HG02798 (cell line): ENCODE results near the gene SYT1.

ENCODE experiments used
- ATAC-seq: cut with Tn5 transposase; IDR thresholded peaks from one replicate; pipeline ENCODE4 v1.9.1; 2021; ENCODE audit warnings: mild to moderate bottlenecking; ENCODE audit not compliant: unreplicated experiment, poor library complexity

Gene SYT1

DNA sequence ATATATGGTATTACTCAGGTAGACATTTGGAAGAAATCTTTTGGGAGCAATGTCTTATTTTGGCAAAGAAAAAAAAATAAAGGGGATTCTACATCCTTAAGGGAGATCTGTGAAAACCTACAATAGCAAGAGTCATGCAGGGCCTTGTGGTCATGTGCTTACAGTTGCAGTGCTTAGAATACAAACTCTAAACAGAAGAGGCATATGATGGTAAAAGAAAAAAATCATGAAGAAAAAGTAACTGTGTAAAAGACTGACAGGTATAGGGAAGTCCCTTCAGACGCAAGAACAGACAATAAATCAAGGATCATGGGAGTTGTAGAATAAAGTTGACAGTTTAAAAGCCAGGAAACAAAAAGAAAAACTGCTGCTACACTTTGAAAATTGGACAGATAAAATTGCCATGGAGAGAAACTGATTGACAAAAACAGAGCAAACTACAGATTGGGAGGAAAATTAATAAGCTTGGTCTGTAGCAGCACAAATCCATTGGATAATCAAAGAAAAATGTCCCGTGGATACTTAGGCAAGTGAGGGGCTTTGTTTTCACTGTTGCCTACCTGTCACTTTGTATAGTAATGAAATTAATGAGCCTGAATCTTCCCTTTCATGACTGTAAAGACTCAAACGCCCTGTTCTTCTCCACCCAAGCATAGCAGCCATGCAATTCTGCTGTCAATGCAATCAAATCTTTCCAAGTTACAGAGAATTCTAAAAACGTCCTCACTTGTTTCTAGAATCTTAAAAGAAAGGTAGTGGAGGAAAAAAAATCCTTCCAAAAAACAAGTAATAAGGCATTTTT lies 402.0 kb downstream of the SYT1 start:
- ATAC-seq: no peak

DNA sequence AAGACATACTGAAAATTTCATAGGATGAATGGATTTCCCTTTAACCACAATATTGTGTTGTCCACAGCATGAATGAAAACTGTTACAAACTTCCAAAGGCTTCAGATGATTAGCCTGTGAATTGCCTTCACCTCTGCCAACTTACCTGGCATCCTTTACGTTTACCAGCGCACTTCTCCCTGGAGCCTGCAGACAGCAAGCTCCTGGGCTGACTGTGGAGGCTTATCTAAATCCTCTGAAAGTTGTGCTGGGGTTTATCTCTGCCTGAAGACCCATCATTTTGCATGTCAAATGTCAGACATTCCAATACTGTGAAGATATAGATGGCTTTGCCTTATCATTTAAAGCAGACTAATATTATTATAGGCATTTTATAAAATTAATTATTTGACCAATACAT lies 403.0 kb downstream of the SYT1 start:
- no peak for ATAC-seq

DNA sequence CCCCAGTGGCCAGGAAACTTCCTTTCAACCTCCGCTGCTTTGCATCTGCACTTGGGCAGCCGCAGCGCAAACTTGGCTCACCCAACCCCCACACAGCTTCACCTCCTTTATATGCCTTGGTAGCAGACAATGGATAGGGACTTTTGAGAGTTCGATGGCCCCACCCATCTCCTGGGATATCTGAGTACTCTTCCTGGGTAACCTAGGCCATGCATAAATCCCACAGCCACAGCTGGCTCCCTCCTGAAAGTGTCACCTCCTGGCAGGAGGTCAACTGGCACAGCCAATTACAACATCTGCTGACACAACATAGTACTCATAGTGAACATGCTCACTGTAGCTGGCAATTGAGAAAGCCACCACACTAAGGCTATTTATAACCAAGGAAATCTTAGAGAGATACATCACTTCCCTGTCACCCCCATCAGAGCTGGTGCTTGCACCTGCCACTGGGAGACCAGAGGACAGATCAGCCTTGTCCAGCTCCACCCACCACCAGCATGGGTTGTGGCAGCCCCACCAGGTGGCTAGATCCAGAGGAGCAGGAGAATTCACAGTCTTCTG lies 410.0 kb downstream of the SYT1 start:
- ATAC-seq: peak; percentile 42

DNA sequence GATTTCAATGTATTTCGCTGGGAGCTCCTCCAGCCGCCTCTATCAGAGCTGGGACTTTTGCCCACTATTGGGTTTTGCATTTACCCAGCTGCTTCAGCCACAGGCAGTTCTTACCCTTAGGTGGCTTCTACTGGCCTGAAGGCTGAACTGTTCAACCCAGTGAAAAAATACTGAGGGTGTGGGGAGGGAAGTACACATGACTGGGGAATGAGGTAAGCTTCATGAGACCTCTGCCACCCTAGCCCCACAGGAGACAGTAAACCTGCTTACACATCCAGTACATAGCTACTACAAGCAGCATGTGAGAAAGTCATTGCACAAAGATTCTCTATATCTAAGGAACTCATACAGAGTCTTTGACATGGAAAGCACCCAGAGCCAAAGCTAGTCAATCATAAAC lies 411.1 kb downstream of the SYT1 start:
- no peak for ATAC-seq

DNA sequence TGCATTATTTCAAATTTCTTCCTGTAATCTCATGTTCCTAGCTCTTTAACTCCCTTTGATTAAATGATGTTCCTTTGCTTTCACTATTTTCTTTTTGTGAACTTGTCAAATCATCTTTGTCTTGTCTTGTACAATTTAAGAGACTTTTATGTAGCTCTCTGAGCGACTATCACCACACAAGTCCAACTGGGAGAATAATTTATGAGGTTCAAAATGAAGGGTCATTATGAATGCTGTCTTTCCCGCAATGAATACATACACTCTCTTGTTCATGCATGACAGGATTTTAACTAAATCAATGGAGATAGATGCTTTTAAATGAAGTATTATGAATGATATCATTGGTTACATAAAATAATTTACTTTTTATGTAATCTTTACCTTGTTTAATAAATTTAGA lies 418.8 kb downstream of the SYT1 start:
- ATAC-seq: no peak

DNA sequence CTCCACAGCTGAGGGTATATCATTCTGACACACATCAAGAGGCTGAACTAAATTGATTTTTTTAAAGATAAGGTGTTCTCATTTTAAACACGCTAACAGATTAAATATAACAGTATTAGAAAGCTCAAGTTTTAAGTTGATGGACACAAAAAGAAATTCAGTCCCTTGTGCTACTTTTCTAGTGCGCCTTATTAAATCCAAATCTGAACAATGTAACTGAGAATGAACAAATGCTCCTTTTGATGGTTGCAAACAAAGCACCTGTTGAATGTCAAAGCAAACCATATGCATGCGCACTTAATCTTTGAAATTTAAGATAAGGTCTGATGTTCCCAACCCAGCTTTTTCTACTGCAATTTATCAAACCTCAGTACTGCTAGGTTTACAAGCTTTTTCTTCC lies 424.3 kb downstream of the SYT1 start:
- ATAC-seq: no peak

DNA sequence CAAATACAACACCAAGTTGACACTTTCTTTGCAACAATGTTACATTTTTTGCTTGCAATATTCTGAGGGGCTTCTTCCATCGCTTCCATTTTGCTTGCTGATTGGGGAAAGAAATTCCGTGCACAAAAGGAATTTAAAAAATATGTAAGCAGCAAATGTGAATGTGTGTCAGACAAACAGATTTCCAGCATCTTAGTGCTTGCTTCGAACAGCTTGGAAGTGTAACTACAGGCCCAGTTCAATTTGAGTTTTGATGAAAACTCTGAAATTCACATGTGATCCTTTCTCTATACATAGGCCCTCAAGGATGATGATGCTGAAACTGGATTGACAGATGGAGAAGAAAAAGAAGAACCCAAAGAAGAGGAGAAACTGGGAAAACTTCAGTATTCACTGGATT lies 427.1 kb downstream of the SYT1 start:
- ATAC-seq: no peak

DNA sequence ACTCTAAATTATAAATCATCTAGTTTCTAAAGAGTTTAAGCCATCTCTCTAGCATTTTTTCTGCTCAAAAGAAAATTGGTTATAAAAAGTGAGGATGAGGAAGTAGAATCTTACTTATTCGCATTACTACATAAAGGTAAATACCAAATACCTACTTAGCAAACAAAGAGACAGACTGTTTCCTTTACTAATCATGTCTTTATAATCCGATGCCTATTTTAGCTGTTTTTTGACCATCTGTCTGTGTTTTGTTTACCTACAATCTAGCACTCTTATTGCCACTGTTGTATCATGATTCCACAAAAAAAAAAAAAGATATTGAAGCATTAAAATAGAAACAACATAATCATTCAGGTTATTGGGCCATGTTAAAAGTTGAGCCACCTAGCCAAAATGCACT lies 430.0 kb downstream of the SYT1 start:
- ATAC-seq: no peak

DNA sequence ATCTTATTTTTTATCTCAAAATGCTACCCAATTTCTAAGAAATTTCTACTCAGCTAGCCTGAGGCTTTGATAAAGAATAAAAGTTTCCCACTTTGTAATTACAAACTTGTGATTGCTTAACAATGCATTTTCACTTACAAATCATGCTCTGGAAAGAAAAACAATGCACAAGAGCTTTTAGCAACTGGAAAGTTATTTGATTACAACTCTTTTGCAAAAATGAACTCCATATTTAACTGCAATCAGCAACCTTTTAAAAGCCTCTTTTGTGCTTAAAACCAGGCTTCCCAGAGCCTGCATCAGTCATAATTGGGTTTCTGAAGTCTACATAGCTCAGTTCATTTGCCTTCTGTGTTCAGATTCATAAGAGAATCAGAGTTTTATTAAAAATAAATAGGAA lies 431.0 kb downstream of the SYT1 start:
- no peak for ATAC-seq

DNA sequence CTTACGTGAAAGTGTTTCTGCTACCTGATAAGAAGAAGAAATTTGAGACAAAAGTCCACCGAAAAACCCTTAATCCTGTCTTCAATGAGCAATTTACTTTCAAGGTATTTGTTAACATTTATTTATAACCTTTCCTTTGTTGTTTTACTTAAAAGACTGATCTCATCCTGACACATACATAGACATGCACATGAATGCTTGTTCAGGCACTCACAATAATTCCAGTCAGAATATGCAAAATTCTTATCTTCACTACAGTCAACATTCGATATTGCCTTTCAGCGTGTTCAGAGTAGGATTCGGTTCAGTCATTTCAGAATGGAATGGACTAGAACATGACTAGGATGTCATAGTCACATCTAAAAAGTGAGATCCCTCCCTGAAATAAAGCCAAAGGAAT lies 431.6 kb downstream of the SYT1 start:
- no peak for ATAC-seq

DNA sequence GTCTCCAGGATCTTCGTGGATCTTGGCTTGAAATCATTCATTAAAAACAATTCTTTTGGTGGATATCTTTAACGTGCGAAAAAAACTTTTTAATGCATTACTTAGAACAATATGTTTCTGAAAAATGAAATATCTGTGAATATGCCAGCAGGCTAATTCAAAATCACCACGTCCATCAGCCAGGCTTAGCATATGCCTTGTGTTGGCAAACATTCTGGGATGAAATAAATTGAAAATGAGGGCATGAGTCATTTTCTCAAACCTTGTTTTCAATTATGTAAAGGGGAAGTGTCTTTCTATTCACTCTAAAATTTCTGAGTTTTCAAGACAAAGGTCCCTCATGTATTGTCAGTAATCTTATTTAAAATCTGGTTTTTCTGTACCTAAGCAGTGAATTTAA lies 432.3 kb downstream of the SYT1 start:
- no peak for ATAC-seq

DNA sequence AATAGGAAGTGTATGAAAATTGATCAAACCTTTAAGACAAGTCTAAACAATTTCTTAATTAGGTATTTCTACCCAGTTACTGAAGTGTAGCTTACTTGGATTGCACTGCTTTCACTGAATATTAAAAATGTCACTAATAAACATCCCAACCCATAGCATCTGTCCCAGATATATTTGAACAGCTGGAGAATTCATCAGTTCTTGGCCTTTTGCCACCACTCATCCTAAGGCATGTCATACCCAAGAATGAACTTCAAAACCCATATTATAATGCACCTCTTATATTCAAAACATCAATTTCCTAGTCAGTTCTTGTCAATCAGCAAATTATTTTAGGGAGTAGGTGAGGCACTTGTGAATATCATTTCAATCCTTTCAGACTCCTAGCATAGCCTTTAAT lies 433.9 kb downstream of the SYT1 start:
- no peak for ATAC-seq

DNA sequence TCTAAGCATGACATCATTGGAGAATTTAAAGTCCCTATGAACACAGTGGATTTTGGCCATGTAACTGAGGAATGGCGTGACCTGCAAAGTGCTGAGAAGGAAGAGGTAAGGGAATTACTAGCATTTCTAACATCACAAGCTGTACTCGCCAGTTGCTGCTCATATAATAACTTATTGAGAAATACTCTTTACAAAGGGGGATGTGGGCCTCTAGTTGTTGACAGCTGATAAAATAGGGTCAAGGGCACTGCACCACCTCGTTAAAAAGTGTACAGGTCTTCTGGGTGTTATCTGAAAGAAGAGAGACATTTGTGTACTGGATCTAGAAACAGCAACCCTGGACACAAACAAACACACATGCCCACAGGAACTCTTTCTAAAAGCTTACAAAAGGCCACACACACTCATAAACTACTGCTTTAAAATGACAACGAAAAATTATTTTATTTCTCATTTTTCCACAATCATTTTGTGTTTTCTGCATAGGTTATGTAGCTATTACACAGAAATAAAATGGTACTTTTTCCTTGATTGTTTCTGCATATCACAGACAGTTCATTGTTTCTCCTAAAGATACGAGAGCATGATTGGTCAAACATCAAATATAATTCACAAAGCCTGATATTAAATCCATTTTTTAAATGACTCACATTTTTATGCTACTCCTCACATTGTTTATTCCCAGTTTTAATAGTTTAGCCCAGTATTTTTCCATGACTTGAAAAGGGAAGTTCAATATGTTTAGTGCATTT lies 435.0 kb downstream of the SYT1 start:
- ATAC-seq: no peak

DNA sequence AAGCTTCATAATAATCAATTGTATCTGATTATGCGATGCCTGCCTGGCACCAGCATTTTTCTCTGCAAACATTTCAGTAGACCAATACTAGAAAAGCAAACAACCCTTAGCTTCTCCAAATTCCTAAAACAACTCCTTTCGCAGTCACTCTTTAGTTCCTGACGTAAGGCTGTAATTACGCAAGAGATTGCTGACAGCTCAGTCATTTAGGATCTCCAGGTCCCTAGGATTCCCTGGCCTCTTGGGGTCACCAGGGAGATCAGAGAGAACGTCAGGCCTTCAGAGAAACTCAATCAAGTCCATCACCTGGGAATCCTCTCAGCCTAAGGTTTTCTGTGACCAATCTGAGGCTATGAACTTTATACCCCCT lies 435.6 kb downstream of the SYT1 start:
- ATAC-seq: no peak

DNA sequence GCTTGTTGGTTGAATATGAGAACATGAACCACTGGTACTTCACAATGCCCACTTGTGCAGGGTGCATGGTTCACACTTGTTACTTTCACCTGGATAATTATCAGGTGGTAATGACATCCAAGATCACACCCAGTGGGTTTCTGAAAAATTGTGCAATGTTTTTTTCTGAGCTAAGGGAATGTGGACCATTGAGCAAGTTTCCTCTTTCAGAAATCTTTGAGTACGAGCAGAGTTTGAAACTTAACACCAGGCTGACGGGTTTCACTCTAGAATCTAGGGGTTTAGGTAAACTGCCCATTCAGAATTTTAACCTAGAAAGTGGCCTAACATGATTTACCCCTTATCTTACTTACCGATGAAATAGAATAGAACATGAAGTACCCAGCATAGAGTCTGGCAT lies 436.6 kb downstream of the SYT1 start:
- ATAC-seq: no peak

DNA sequence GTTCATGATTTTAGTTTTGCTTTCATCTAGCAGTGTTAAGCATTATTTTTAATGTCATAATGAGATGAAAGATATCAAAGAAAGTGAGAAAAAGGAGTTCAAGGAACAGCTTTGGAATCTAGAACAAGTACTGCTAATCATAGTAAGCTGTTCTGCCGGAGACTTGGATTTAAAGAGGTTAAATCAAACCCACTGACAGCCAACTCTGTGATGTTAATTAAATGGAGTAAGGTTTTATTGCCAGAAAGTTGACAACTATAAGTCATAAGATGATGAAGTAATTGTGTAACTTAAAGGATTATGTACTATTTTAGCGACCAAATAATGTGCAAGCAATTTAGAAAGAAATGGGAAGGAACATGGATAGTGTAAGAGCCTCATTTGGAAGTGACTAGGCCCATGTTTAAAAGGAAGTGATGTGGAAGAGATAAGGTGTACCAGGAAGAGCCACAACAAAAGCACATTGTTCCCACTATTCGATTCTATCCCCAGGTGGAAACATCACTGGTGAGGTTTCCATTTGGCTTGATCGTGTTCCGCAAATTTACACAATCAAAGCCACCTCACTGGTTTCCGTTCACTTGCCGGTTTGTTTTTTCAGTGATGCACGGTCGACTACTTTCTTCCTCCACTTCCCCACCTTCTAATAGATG lies 437.7 kb downstream of the SYT1 start:
- ATAC-seq: no peak

DNA sequence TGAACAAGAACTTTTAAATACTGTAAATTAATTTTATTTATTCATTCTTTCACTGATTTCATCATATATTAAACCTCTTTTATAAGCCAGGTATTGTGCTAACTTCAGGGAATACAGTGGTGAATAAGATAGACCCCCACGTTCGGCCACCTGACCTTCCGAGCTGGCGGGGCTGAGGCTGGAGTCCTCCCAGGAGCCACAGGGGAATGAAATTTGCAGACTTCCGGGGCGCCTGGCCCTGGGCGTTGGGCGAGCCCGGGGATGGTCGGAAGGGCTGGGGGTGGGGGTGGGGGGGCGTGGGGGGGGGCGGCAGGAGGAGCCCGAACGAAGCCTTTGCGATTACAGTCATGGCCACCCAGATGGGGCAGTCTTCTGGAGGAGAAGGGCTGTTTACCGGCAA lies 442.8 kb downstream of the SYT1 start:
- ATAC-seq: no peak

DNA sequence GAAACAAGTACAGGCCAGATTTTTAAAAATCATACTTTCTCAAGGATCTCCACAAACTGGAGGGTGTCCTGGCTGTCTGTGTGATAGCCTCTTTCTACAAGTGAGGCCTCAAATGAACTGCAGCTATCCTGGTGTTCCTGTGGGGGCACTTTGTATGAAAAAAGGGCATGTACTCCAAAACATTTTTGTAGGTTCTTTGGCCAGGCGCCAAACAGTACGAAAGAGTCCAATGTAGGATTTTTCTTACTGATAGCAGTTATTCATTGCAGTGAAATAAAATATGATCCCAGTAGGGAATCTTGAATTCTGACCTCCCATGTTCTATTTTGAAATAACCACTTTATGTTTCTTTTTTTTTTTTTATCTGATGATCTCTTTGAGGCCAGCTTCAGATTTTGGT lies 444.5 kb downstream of the SYT1 start:
- no peak for ATAC-seq

DNA sequence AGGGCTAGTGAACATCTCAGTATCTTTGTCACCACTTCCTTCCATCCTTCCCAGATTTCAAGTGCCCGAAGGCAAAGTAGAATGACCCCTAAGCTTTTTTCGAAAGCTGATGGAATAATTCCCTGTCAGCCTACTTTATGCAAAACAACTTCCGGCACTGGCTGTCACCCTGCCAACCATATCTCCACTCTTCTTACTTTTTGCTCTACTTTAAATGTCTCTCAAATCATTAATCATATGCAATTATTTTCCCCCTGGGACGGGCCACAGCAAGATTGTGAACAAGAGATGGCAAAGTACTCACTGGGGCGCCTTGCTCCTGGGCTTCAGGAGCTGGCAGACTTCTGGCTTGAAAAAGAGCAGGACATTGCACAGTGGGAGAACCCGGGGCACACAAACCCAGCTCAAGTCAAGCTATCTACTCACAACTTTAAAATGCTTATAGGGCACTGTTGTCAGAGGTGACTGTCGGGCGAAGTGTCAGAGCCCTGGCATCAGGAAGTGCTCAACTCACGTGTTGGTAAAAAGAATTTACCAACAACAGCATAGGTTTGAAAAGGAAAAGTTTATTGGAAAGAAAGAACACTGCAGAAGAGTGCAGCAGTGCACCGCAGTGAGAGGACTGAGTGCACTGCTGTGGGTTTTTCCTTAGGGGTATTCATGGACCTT lies 452.7 kb downstream of the SYT1 start:
- no peak for ATAC-seq

DNA sequence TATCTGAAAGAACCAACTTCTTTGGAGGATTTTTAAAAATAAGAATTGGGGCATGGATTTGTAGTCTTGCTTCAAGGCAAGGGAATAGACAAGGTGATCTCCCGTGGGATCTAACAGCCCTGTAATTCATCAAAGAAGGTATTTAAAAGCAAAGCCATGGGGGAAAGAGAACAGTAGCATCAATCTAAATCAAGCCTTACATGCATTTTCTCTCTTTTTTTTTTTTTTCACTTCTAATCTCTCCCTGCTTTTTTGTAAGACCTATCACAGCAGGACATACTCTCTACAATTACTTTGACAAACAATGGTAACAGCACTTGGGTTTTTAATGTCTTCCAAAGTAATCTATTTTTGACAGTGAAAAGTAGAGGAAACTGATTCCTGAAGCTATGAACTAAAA lies 458.3 kb downstream of the SYT1 start:
- no peak for ATAC-seq

DNA sequence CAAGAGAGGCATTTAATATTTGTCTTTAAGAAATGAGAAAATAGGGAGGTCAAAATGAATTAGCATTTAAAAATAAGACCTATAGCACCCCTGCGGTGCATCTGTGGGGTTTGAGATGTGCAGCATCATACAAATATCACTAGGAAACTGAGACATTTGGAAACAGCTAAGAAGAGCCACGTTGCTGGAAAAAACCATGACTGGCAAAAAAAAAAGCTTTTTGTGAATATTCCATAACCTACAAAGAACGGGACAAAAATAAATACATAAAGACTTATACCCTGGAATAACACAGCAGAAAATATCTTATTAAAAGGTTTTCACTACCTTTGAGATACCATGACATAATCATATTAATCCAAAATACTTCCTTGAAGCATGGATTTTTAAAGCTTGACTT lies 460.0 kb downstream of the SYT1 start:
- ATAC-seq: no peak
